Left ventricle myocardium inferior (tissue), 1 donor: ENCODE measurements around the gene RAB37. TPM values are rescaled to one million over a fixed set of nuclear protein-coding genes. Genes with fewer than 3 reads are reported as not detected.

Source experiments
- DNase-seq: peaks from one replicate; pipeline ENCODE4 v3.0.0-alpha.2; 2020
- H3K27ac ChIP-seq: fragments of 200-600 bp; replicated peaks from 2 replicates; pipeline ENCODE4 v1.8.0; 2021
- H3K27me3 ChIP-seq: fragments of 200-600 bp; 2 replicates; pipeline ENCODE4 v1.8.0; 2021; ENCODE audit warnings: low read depth
- H3K36me3 ChIP-seq: fragments of 200-600 bp; 2 replicates; pipeline ENCODE4 v1.8.0; 2021
- H3K4me1 ChIP-seq: fragments of 200-600 bp; 2 replicates; pipeline ENCODE4 v1.8.0; 2021
- H3K4me3 ChIP-seq: fragments of 200-600 bp; 2 replicates; pipeline ENCODE4 v1.8.0; 2021; ENCODE audit warnings: mild to moderate bottlenecking, moderate library complexity
- H3K9me3 ChIP-seq: fragments of 200-600 bp; replicated peaks from 2 replicates; pipeline ENCODE4 v1.8.0; 2021
- CTCF ChIP-seq: fragments of 200-600 bp; IDR thresholded peaks from 2 replicates; pipeline ENCODE4 v1.8.0; 2021; ENCODE audit warnings: antibody characterized with exemption, mild to moderate bottlenecking, borderline replicate concordance
- intact Hi-C: fragments of 100-400 bp; cut with micrococcal nuclease; formaldehyde crosslinking; loops from one replicate; pipeline ENCODE4 v1.11.0; 2022
- total RNA-seq: library from RNA; stranded (reverse); fragmentation: NEBNext Ultra II Directional; extraction: Animal tissue kit (Norgen Biotek cat#: 25700); gene quantifications from one replicate; pipeline ENCODE4 v1.2.1, GENCODE V29; 2021
- donor health status: DM: no; HTN: yes; CAD: no; lungs with severe emphysema.

Gene RAB37
- total RNA-seq, 1 donor from 2014 or later: 1.9 TPM

- peak; percentile 89 for TF ChIP-seq CTCF
- H3K36me3 ChIP-seq: peaks cover 32% of the 10 kb centered on the region
- peak overlapping the region; percentile 89 for H3K27ac ChIP-seq
- intact Hi-C loops: no loop called here
- H3K9me3 ChIP-seq: no peaks in the 10 kb centered on the region
- peak; percentile 64 for DNase-seq
- no peak overlapping the region for H3K4me3 ChIP-seq
- peaks cover 65% of the 10 kb centered on the region for H3K4me1 ChIP-seq
- no peaks in the 10 kb centered on the region for H3K27me3 ChIP-seq
These were observed 33.7 kb downstream of the RAB37 start for GRCh38 chr17:74770498-74771318.

GRCh38 chr17:74771319-74771914 is 34.4 kb downstream of the RAB37 start:
- Histone ChIP-seq H3K4me1 (peaks cover 69% of the 10 kb centered on the region), H3K27ac (no peak overlapping the region), H3K4me3 (no peak overlapping the region), H3K27me3 (no peaks in the 10 kb centered on the region), H3K36me3 (peaks cover 32% of the 10 kb centered on the region), H3K9me3 (no peaks in the 10 kb centered on the region)
- intact Hi-C loops: no loop called here
- DNase-seq: no peak
- no peak for TF ChIP-seq CTCF

GRCh38 chr17:74772053-74772452 is 35.0 kb downstream of the RAB37 start:
- Histone ChIP-seq H3K4me1 (peaks cover 69% of the 10 kb centered on the region), H3K27me3 (no peaks in the 10 kb centered on the region), H3K4me3 (no peak overlapping the region), H3K27ac (no peak overlapping the region), H3K36me3 (peaks cover 32% of the 10 kb centered on the region), H3K9me3 (no peaks in the 10 kb centered on the region)
- DNase-seq: no peak
- no peak for TF ChIP-seq CTCF
- intact Hi-C loops: no loop called here

GRCh38 chr17:74773414-74773813 is 36.4 kb downstream of the RAB37 start:
- H3K9me3 ChIP-seq: no peaks in the 10 kb centered on the region
- intact Hi-C loops: no loop called here
- peaks cover 61% of the 10 kb centered on the region for H3K4me1 ChIP-seq
- H3K4me3 ChIP-seq: no peak overlapping the region
- H3K27me3 ChIP-seq: no peaks in the 10 kb centered on the region
- H3K27ac ChIP-seq: no peak overlapping the region
- no peak for TF ChIP-seq CTCF
- DNase-seq: no peak
- peaks cover 32% of the 10 kb centered on the region for H3K36me3 ChIP-seq

- Histone ChIP-seq H3K27me3 (no peaks in the 10 kb centered on the region), H3K9me3 (no peaks in the 10 kb centered on the region), H3K27ac (no peak overlapping the region), H3K4me1 (peaks cover 56% of the 10 kb centered on the region), H3K4me3 (no peak overlapping the region), H3K36me3 (peaks cover 32% of the 10 kb centered on the region)
- no peak for DNase-seq
- no peak for TF ChIP-seq CTCF
- intact Hi-C loops: no loop called here
These were observed 36.8 kb downstream of the RAB37 start for GRCh38 chr17:74773871-74774286.
